Left ventricle myocardium inferior (tissue), 1 donor: ENCODE data around the gene DSE. TPM values are rescaled to one million over a fixed set of nuclear protein-coding genes. Genes with fewer than 3 reads are reported as not detected.

Experiments used
- DNase-seq: peaks from one replicate; pipeline ENCODE4 v3.0.0-alpha.2; 2020
- H3K27ac ChIP-seq: fragments of 200-600 bp; replicated peaks from 2 replicates; pipeline ENCODE4 v1.8.0; 2021
- H3K27me3 ChIP-seq: fragments of 200-600 bp; 2 replicates; pipeline ENCODE4 v1.8.0; 2021; ENCODE audit warnings: low read depth
- H3K36me3 ChIP-seq: fragments of 200-600 bp; 2 replicates; pipeline ENCODE4 v1.8.0; 2021
- H3K4me1 ChIP-seq: fragments of 200-600 bp; 2 replicates; pipeline ENCODE4 v1.8.0; 2021
- H3K4me3 ChIP-seq: fragments of 200-600 bp; 2 replicates; pipeline ENCODE4 v1.8.0; 2021; ENCODE audit warnings: mild to moderate bottlenecking, moderate library complexity
- H3K9me3 ChIP-seq: fragments of 200-600 bp; replicated peaks from 2 replicates; pipeline ENCODE4 v1.8.0; 2021
- CTCF ChIP-seq: fragments of 200-600 bp; IDR thresholded peaks from 2 replicates; pipeline ENCODE4 v1.8.0; 2021; ENCODE audit warnings: antibody characterized with exemption, mild to moderate bottlenecking, borderline replicate concordance
- intact Hi-C: fragments of 100-400 bp; cut with micrococcal nuclease; formaldehyde crosslinking; loops from one replicate; pipeline ENCODE4 v1.11.0; 2022
- total RNA-seq: library from RNA; stranded (reverse); fragmentation: NEBNext Ultra II Directional; extraction: Animal tissue kit (Norgen Biotek cat#: 25700); gene quantifications from one replicate; pipeline ENCODE4 v1.2.1, GENCODE V29; 2021
- donor health status: DM: no; HTN: yes; CAD: no; lungs with severe emphysema.

Gene DSE
- total RNA-seq, 1 donor from 2014 or later = 14.0 TPM

DNA sequence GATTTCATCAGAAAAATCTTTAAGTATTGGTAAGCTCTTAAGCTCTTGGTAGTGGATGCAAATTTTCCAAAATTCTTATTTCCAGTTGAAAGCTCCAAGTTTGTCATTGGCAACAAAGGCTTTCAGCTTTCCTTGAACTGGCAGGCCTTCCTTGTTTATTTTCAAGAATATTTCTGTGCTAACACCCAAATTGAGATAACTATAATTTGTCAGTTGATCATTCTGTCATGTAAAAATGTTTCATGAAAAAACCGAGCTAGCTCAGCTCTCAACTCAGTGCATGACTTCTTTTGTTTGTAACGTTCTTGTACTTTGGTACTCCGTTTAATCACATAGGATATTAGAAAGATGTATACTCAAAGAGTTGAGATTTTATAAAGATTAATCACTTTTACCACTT, 51.5 kb downstream of the DSE start:
- DNase-seq = no peak
- no peak for TF ChIP-seq CTCF
- H3K27ac ChIP-seq = no peak overlapping the region
- peaks cover 9% of the 10 kb centered on the region for H3K36me3 ChIP-seq
- no peaks in the 10 kb centered on the region for H3K9me3 ChIP-seq
- H3K4me1 ChIP-seq = peaks cover 16% of the 10 kb centered on the region
- H3K4me3 ChIP-seq = no peak overlapping the region
- intact Hi-C loops = no loop called here
- no peaks in the 10 kb centered on the region for H3K27me3 ChIP-seq

- intact Hi-C loops = no loop called here
- no peak for DNase-seq
- Histone ChIP-seq H3K4me1 (peaks cover 13% of the 10 kb centered on the region), H3K9me3 (no peaks in the 10 kb centered on the region), H3K27me3 (no peaks in the 10 kb centered on the region), H3K36me3 (peaks cover 25% of the 10 kb centered on the region), H3K4me3 (no peak overlapping the region), H3K27ac (no peak overlapping the region)
- no peak for TF ChIP-seq CTCF
Observed at GRCh38 chr6:116424001-116424400, 53.3 kb downstream of the DSE start.

- H3K4me3 ChIP-seq = no peak overlapping the region
- DNase-seq = no peak
- peaks cover 11% of the 10 kb centered on the region for H3K4me1 ChIP-seq
- H3K27me3 ChIP-seq = no peaks in the 10 kb centered on the region
- peaks cover 35% of the 10 kb centered on the region for H3K36me3 ChIP-seq
- TF ChIP-seq CTCF = no peak
- intact Hi-C loops = no loop called here
- H3K9me3 ChIP-seq = no peaks in the 10 kb centered on the region
- no peak overlapping the region for H3K27ac ChIP-seq
Observed at GRCh38 chr6:116426551-116426950, 55.8 kb downstream of the DSE start.

DNA sequence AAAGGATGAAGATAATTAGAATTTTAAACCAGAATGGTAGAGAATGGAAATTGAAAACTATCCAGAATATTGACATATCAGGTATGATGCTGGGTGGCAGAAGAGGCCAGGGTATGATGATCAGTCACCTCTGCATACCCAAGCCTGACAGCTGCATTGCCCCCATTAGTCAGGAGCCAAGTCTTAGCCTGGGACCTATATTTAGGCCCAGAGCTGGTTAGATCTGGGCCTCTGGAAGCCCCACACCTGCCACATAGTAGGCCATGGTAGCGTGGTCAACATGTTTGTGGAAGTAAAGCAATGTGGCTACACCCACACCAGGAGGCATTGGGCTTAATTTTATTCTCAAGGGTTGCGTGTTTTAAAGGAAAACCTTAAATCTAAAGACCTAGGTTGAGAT, 58.4 kb downstream of the DSE start:
- intact Hi-C loops = no loop called here
- Histone ChIP-seq H3K9me3 (no peaks in the 10 kb centered on the region), H3K4me1 (no peaks in the 10 kb centered on the region), H3K27ac (no peak overlapping the region), H3K36me3 (peaks cover 44% of the 10 kb centered on the region), H3K27me3 (no peaks in the 10 kb centered on the region), H3K4me3 (no peak overlapping the region)
- DNase-seq = no peak
- TF ChIP-seq CTCF = no peak

- no peak for TF ChIP-seq CTCF
- Histone ChIP-seq H3K4me1 (no peaks in the 10 kb centered on the region), H3K27me3 (no peaks in the 10 kb centered on the region), H3K27ac (no peak overlapping the region), H3K9me3 (no peaks in the 10 kb centered on the region), H3K4me3 (no peak overlapping the region), H3K36me3 (peaks cover 44% of the 10 kb centered on the region)
- no peak for DNase-seq
- intact Hi-C loops = no loop called here
Observed at GRCh38 chr6:116430860-116431259, 60.1 kb downstream of the DSE start.
